GM21423 (cell line): ENCODE measurements around the gene VSX1.

ENCODE experiments used
- ATAC-seq: cut with Tn5 transposase; IDR thresholded peaks from one replicate; pipeline ENCODE4 v1.9.1; 2021; ENCODE audit warnings: mild to moderate bottlenecking, moderate library complexity; ENCODE audit not compliant: unreplicated experiment

The VSX1 gene

GRCh38 chr20:25042531-25043498, 39.1 kb downstream of the VSX1 start:
- ATAC-seq: peak; percentile 92

- ATAC-seq: no peak
Observed at GRCh38 chr20:25041813-25042530, 40.0 kb downstream of the VSX1 start.

- no peak for ATAC-seq
Observed at GRCh38 chr20:25040438-25040831, 41.5 kb downstream of the VSX1 start.

- no peak for ATAC-seq
Observed at GRCh38 chr20:25039697-25040437, 42.1 kb downstream of the VSX1 start.

- ATAC-seq: no peak
Observed at GRCh38 chr20:25038591-25039015, 43.3 kb downstream of the VSX1 start.

- no peak for ATAC-seq
Observed at GRCh38 chr20:25038103-25038410, 43.9 kb downstream of the VSX1 start.

- ATAC-seq: no peak
Observed at GRCh38 chr20:25037288-25038102, 44.4 kb downstream of the VSX1 start.

- ATAC-seq: no peak
Observed at GRCh38 chr20:25036331-25036936, 45.5 kb downstream of the VSX1 start.

GRCh38 chr20:25035921-25036320, 46.0 kb downstream of the VSX1 start:
- no peak for ATAC-seq

- no peak for ATAC-seq
Observed at GRCh38 chr20:25033924-25034300, 48.0 kb downstream of the VSX1 start.

GRCh38 chr20:25033265-25033923, 48.5 kb downstream of the VSX1 start:
- no peak for ATAC-seq

- no peak for ATAC-seq
Observed at GRCh38 chr20:25032478-25033264, 49.3 kb downstream of the VSX1 start.

- no peak for ATAC-seq
Observed at GRCh38 chr20:25032065-25032477, 49.9 kb downstream of the VSX1 start.

- no peak for ATAC-seq
Observed at GRCh38 chr20:25031241-25031640, 50.7 kb downstream of the VSX1 start.

- ATAC-seq: no peak
Observed at GRCh38 chr20:25030649-25031207, 51.2 kb downstream of the VSX1 start.

- ATAC-seq: no peak
Observed at GRCh38 chr20:25030007-25030648, 51.8 kb downstream of the VSX1 start.

GRCh38 chr20:25025986-25026605, 55.8 kb downstream of the VSX1 start:
- ATAC-seq: no peak
